Osteocyte (in vitro differentiated cells): ENCODE measurements around the gene BOK. TPM values are rescaled to one million over a fixed set of nuclear protein-coding genes. Genes with fewer than 3 reads are reported as not detected.

Source experiments
- DNase-seq: peaks from one replicate; pipeline ENCODE4 v3.0.0; 2021; ENCODE audit warnings: mixed read lengths; ENCODE audit not compliant: unreplicated experiment; ENCODE audit errors: extremely low spot score
- H3K27ac Mint-ChIP-seq: one replicate; pipeline ENCODE4 v1.8.0; 2021; ENCODE audit warnings: mild to moderate bottlenecking, mixed read lengths; ENCODE audit not compliant: unreplicated experiment
- H3K27me3 Mint-ChIP-seq: one replicate; pipeline ENCODE4 v1.8.0; 2021; ENCODE audit warnings: mixed read lengths; ENCODE audit not compliant: unreplicated experiment
- H3K36me3 Mint-ChIP-seq: one replicate; pipeline ENCODE4 v1.8.0; 2021; ENCODE audit warnings: mixed read lengths; ENCODE audit not compliant: unreplicated experiment
- H3K4me1 Mint-ChIP-seq: one replicate; pipeline ENCODE4 v1.8.0; 2021; ENCODE audit warnings: mixed read lengths; ENCODE audit not compliant: unreplicated experiment
- H3K4me3 Mint-ChIP-seq: one replicate; pipeline ENCODE4 v1.8.0; 2021; ENCODE audit warnings: mild to moderate bottlenecking, moderate library complexity, mixed read lengths; ENCODE audit not compliant: unreplicated experiment
- H3K9me3 Mint-ChIP-seq: one replicate; pipeline ENCODE4 v1.8.0; 2021; ENCODE audit warnings: mixed read lengths; ENCODE audit not compliant: unreplicated experiment
- total RNA-seq: library from RNA; stranded (reverse); gene quantifications from 2 replicates; pipeline ENCODE4 v1.2.1, GENCODE V29; 2021
- TF ChIP-seq, protein P1 (sequence below): fragments of 200-600 bp; sonication (generic); IDR thresholded peaks from 2 replicates; pipeline ENCODE4 v1.5.0; 2021; ENCODE audit warnings: antibody characterized with exemption, mild to moderate bottlenecking, moderate library complexity

The BOK gene
- total RNA-seq, 1 donor from 2014 or later = 45.0 TPM

DNA sequence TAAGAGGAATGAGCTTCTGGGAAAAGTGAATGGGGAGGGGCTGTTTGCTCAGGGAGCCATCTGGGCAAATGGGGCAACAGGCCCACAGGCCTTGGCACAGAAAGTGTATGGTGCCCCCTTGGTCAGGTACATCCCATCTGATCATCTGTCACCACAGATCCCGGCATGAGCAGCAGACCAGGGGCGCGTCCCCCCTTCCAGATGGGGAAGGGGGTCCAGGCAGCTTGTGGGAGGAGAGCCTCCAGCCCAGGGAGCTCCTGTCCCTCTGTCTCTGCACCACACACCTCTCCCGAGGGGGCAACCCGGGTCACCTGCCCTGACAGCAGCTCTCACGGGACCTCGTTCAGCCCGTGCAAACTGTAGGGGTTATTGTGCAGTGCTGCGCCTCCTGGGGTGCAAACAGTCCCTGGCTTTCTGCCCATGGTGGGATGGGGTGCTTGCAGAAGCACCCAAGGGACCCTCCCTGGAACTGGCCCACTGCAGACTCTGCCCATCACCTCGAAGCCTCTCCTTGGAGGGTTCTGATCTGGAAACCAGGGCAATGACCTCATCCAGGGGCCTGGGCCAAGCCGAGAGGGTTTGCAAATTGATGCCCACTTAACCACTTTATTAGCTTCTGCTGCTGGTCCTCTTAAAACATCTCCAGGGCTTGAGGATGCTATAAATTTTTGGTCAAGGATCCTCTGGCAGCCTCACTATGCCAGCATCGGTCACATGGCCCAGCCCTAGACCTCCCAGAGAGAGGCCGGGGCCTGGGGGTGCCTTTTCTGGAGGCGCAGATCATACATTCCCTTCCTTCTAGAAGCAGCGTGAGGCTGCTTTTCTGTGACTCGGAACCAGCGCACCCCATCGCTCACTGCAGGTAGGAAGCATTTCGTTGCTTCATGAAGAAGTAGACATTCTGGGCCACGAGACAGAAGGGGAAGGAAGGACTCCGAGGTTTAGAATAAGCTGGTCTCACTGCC is 7.6 kb upstream of the BOK start:
- Mint-ChIP-seq H3K4me1 (peaks cover 36% of the 10 kb centered on the region), H3K9me3 (no peaks in the 10 kb centered on the region), H3K4me3 (peak overlapping the region; percentile 22), H3K27ac (no peak overlapping the region), H3K27me3 (no peaks in the 10 kb centered on the region), H3K36me3 (no peaks in the 10 kb centered on the region)
- no peak for DNase-seq
- TF ChIP-seq, protein P1, sequence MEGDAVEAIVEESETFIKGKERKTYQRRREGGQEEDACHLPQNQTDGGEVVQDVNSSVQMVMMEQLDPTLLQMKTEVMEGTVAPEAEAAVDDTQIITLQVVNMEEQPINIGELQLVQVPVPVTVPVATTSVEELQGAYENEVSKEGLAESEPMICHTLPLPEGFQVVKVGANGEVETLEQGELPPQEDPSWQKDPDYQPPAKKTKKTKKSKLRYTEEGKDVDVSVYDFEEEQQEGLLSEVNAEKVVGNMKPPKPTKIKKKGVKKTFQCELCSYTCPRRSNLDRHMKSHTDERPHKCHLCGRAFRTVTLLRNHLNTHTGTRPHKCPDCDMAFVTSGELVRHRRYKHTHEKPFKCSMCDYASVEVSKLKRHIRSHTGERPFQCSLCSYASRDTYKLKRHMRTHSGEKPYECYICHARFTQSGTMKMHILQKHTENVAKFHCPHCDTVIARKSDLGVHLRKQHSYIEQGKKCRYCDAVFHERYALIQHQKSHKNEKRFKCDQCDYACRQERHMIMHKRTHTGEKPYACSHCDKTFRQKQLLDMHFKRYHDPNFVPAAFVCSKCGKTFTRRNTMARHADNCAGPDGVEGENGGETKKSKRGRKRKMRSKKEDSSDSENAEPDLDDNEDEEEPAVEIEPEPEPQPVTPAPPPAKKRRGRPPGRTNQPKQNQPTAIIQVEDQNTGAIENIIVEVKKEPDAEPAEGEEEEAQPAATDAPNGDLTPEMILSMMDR = no peak

DNA sequence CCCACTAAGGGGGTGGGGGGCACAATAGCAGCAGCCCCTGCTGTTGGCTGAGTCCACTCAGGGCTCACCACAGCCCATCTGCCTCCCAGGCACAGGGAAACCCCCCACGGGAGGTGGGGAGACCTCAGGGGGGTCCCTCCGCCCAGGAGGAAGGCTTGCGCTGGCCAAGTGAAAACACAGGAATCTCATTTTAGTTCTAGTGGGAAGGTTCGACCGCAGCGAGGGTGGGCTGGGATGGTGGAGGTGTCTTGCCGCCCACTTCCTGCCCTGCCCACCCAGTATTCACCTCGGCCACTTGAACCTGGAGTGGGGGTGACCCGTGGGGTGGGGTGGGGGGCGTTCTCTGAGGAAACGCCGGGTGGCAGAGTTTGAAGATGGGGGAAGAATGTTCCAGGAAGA is 6.9 kb upstream of the BOK start:
- Mint-ChIP-seq H3K4me3 (no peak overlapping the region), H3K4me1 (peaks cover 36% of the 10 kb centered on the region), H3K27me3 (no peaks in the 10 kb centered on the region), H3K27ac (peak overlapping the region; percentile 43), H3K9me3 (peaks cover 1% of the 10 kb centered on the region), H3K36me3 (no peaks in the 10 kb centered on the region)
- TF ChIP-seq, protein P1 = no peak
- no peak for DNase-seq

DNA sequence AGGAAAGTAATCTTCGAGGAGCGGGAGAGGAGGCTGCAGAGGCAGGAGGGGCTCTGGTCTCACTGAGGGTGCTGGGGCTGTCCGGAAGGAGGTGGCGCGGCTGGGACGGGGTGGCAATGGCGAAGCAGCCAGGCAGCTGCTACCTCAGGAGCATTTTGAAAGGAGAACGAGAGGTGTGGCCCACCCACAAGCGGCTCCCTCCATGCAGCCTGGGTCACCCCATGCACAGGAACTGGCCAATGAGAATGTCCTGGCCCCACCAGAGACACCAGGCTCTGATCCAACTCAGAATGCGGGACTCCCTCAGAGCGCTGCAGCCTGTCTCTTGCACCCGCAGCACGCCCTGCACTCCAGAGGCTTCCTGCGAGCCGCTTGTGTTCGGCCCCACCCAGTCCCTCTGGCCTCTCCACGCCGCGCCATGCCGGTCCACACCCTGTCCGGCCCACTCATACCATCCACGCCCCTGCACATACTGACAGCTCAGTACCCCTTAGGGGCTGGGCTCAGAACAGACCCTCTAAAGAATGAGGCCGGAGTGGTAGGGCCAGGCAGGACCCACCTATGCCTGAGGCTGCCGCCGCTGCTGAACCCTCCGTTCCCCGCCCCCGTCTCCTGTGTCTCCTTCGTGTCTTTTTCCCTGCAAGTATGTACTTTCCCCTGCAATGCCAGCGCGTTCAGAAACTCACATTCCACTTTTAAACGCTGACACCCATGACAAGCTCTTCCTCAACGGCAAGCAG is 6.4 kb upstream of the BOK start:
- no peak for DNase-seq
- peaks cover 36% of the 10 kb centered on the region for H3K4me1 Mint-ChIP-seq
- TF ChIP-seq, protein P1 = no peak
- H3K27ac Mint-ChIP-seq = peak overlapping the region; percentile 43
- H3K9me3 Mint-ChIP-seq = peaks cover 6% of the 10 kb centered on the region
- no peak overlapping the region for H3K4me3 Mint-ChIP-seq
- H3K36me3 Mint-ChIP-seq = no peaks in the 10 kb centered on the region
- H3K27me3 Mint-ChIP-seq = no peaks in the 10 kb centered on the region

DNA sequence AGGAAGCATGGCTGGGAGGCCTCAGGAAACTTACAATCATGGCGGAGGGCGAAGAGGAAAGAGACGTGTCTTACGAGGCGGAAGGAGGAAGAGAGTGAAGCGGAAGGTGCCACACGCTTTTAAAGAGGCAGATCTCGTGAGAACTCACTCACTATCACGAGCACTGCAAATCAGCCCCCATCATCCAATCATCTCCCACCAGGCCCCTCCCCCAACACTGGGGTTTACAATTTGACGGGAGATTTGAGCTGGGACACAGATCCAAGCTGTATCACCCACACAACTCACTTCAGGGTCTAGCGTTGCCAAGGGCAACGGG is 5.1 kb upstream of the BOK start:
- H3K9me3 Mint-ChIP-seq = peaks cover 10% of the 10 kb centered on the region
- TF ChIP-seq, protein P1 = no peak
- H3K27me3 Mint-ChIP-seq = no peaks in the 10 kb centered on the region
- no peak overlapping the region for H3K4me3 Mint-ChIP-seq
- DNase-seq = no peak
- peaks cover 38% of the 10 kb centered on the region for H3K4me1 Mint-ChIP-seq
- no peaks in the 10 kb centered on the region for H3K36me3 Mint-ChIP-seq
- H3K27ac Mint-ChIP-seq = no peak overlapping the region

DNA sequence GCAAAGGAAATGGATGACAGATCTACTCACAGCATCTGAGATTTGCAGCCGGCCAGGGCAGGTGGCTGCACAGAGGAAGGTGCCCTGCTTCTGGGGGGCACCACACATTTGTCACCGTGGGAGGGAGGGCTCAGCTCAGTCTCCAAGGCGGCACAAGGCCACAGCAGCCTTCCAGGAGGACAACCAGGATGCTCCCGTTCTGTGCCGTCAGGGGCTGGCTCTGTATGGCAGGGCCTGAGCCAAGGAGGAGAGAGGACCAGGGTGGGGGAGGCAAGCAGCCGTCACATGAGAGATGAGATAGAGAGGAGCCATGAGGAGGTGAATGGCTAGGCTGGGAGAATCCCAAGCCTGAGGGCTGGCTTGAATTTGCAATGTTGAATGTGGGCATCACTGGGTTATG is 4.6 kb upstream of the BOK start:
- Mint-ChIP-seq H3K4me3 (no peak overlapping the region), H3K9me3 (peaks cover 10% of the 10 kb centered on the region), H3K27me3 (no peaks in the 10 kb centered on the region), H3K4me1 (peaks cover 38% of the 10 kb centered on the region), H3K27ac (no peak overlapping the region), H3K36me3 (no peaks in the 10 kb centered on the region)
- DNase-seq = no peak
- TF ChIP-seq, protein P1 = no peak
